IMR-90 (cell line): ENCODE results near the gene ARPC1A. TPM values are rescaled to one million over a fixed set of nuclear protein-coding genes. Genes with fewer than 3 reads are reported as not detected.
"Not testable (repeated sequence)": the region's sequence is repeated elsewhere in the genome, so short reads cannot be mapped to it uniquely, and the experiment has no call there.

Experiments
- ATAC-seq: fragments of 200-7000 bp; cut with Tn5 transposase; 2 replicates; pipeline ENCODE4 v1.9.1; 2020; ENCODE audit warnings: low read depth, mild to moderate bottlenecking, moderate library complexity
- BruUV-seq: library from RNA; stranded (reverse); fragments of 400-500 nt; replicated peaks from 2 replicates; lab custom pipeline; 2021; lab: Mats Ljungman, UMichigan
- CTCF ChIA-PET: fragments of 300-600 bp; formaldehyde crosslinking; extraction: SDS; loops from one replicate; lab custom pipeline; 2021; ENCODE audit warnings: antibody characterized with exemption; lab: Yijun Ruan, JAX
- POLR2A ChIA-PET: fragments of 300-600 bp; sonication (Branson Sonifier 250); formaldehyde crosslinking; loops from one replicate; lab custom pipeline; 2022; ENCODE audit warnings: antibody characterized with exemption; ENCODE audit not compliant: unreplicated experiment; lab: Charles Lee
- DNase-seq: peaks from one replicate; pipeline ENCODE4 v3.0.0; 2013
- H2AFZ ChIP-seq: replicated peaks from 2 replicates; pipeline ENCODE3; 2013; ENCODE audit warnings: low read length, mild to moderate bottlenecking; ENCODE audit not compliant: poor library complexity
- H2AK5ac ChIP-seq: 2 replicates; pipeline ENCODE4 v1.6.1; 2013; ENCODE audit warnings: low read depth, low read length, inconsistent platforms
- H2AK9ac ChIP-seq: replicated peaks from 2 replicates; pipeline ENCODE3; 2013; ENCODE audit warnings: mild to moderate bottlenecking, low read depth, low read length, moderate library complexity; ENCODE audit not compliant: poor library complexity
- H2BK120ac ChIP-seq: 2 replicates; pipeline ENCODE4 v1.6.1; 2013; ENCODE audit warnings: low read depth, low read length, inconsistent platforms
- H2BK15ac ChIP-seq: 3 replicates; pipeline ENCODE4 v1.6.1; 2013; ENCODE audit warnings: low read depth, low read length, inconsistent platforms
- H2BK20ac ChIP-seq: 2 replicates; pipeline ENCODE4 v1.6.1; 2013; ENCODE audit warnings: low read depth, mild to moderate bottlenecking, inconsistent platforms, low read length, moderate library complexity
- H2BK5ac ChIP-seq: 2 replicates; pipeline ENCODE4 v1.6.1; 2013; ENCODE audit warnings: mild to moderate bottlenecking, low read depth, low read length, inconsistent platforms; ENCODE audit not compliant: poor library complexity, severe bottlenecking
- H3K14ac ChIP-seq: replicated peaks from 2 replicates; pipeline ENCODE4 v1.6.1; 2013; ENCODE audit warnings: low read depth, low read length, inconsistent platforms
- H3K18ac ChIP-seq: 2 replicates; pipeline ENCODE4 v1.6.1; 2013; ENCODE audit warnings: low read depth, low read length, control low read depth
- H3K23ac ChIP-seq: 2 replicates; pipeline ENCODE4 v1.6.1; 2013; ENCODE audit warnings: low read depth, low read length, inconsistent platforms
- H3K27ac ChIP-seq: 2 replicates; pipeline ENCODE4 v1.5.1; 2013; ENCODE audit warnings: mild to moderate bottlenecking, control low read depth, low read length; ENCODE audit not compliant: insufficient read depth
- H3K27me3 ChIP-seq: 2 replicates; pipeline ENCODE4 v1.6.1; 2013; ENCODE audit warnings: low read length; ENCODE audit not compliant: control insufficient read depth, insufficient read depth
- H3K36me3 ChIP-seq: 2 replicates; pipeline ENCODE4 v1.6.1; 2013; ENCODE audit warnings: low read length, mixed read lengths; ENCODE audit not compliant: control insufficient read depth, insufficient read depth
- H3K4ac ChIP-seq: 2 replicates; pipeline ENCODE4 v1.6.1; 2013; ENCODE audit warnings: low read depth, low read length, inconsistent platforms
- H3K4me1 ChIP-seq: 2 replicates; pipeline ENCODE4 v1.6.1; 2013; ENCODE audit warnings: low read length, mixed read lengths; ENCODE audit not compliant: control insufficient read depth, insufficient read depth
- H3K4me2 ChIP-seq: 2 replicates; pipeline ENCODE4 v1.6.1; 2013; ENCODE audit warnings: low read depth, mild to moderate bottlenecking, control low read depth, low read length, moderate library complexity
- H3K4me3 ChIP-seq: 2 replicates; pipeline ENCODE4 v1.5.1; 2013; ENCODE audit warnings: low read depth, mild to moderate bottlenecking, control low read depth, low read length, moderate library complexity; ENCODE audit not compliant: insufficient read depth
- H3K56ac ChIP-seq: 2 replicates; pipeline ENCODE4 v1.6.1; 2013; ENCODE audit warnings: low read length, inconsistent platforms; ENCODE audit not compliant: insufficient read depth; ENCODE audit errors: extremely low read depth
- H3K79me1 ChIP-seq, 2 experiments: 2 replicates each; pipeline ENCODE4 v1.6.1; 2013; ENCODE audit warnings: low read length in 2 of 2, inconsistent platforms in 1 of 2, low read depth in 1 of 2
- H3K9ac ChIP-seq: 2 replicates; pipeline ENCODE4 v1.6.1; 2013; ENCODE audit warnings: low read depth, low read length, control low read depth
- H3K9me1 ChIP-seq: 2 replicates; pipeline ENCODE4 v1.6.1; 2013; ENCODE audit warnings: low read length, inconsistent platforms; ENCODE audit not compliant: insufficient read depth
- H3K9me3 ChIP-seq: 2 replicates; pipeline ENCODE4 v1.6.1; 2013; ENCODE audit warnings: low read length; ENCODE audit not compliant: control insufficient read depth, insufficient read depth
- H4K20me1 ChIP-seq: 2 replicates; pipeline ENCODE4 v1.6.1; 2013; ENCODE audit warnings: low read length, inconsistent platforms; ENCODE audit not compliant: insufficient read depth
- H4K5ac ChIP-seq: 2 replicates; pipeline ENCODE4 v1.6.1; 2013; ENCODE audit warnings: mild to moderate bottlenecking, low read depth, low read length, control low read depth
- H4K8ac ChIP-seq, 2 experiments: 2 replicates each; pipeline ENCODE4 v1.6.1; 2013; ENCODE audit warnings: low read depth in 2 of 2, low read length in 2 of 2, control low read depth in 1 of 2, inconsistent platforms in 1 of 2
- H4K91ac ChIP-seq: 2 replicates; pipeline ENCODE4 v1.6.1; 2013; ENCODE audit warnings: low read depth, low read length, inconsistent platforms; ENCODE audit not compliant: insufficient read depth
- WGBS, 2 experiments: methylation state at CpG; one replicate each; pipeline versions ENCODE4 v1.1.5 to v1.1.7; 2013; ENCODE audit warnings: missing lambda C conversion rate in 2 of 2; ENCODE audit not compliant: insufficient read length in 1 of 2; ENCODE audit errors: extremely low coverage in 2 of 2; 5-methylcytosine and 5-hydroxymethylcytosine counted together
- dilution Hi-C: fragments of 300-500 bp; cut with HindIII; formaldehyde crosslinking; loops from one replicate; pipeline ENCODE4 v1.14.3; 2018; ENCODE audit warnings: low sequenced_read_pairs; ENCODE audit not compliant: unreplicated experiment
- in situ Hi-C: fragments of 300-500 bp; cut with MboI; formaldehyde crosslinking; loops from 3 replicates; pipeline ENCODE4 v1.14.3; 2019; ENCODE audit warnings: low sequenced_read_pairs, inconsistent platforms, mixed read lengths
- intact Hi-C: fragments of 100-400 bp; cut with micrococcal nuclease; formaldehyde crosslinking; loops from 2 replicates; pipeline ENCODE4 v1.10.0; 2022
- polyA plus RNA-seq, 3 experiments: library from polyadenylated mRNA; depleted of rRNA; stranded (reverse); fragments of >200 nt; gene quantifications; 2 replicates each; pipeline ENCODE4 v1.2.3, GENCODE V29; 2012; ENCODE audit warnings: low replicate concordance in 1 of 3
- total RNA-seq: library from RNA; depleted of rRNA; stranded (reverse); fragments of >200 nt; gene quantifications from 2 replicates; pipeline ENCODE4 v1.2.3, GENCODE V29; 2012

The ARPC1A gene
- total and polyA plus RNA-seq, 2 of the 4 experiments (the other 2 are of a cell fraction): 253 to 327 TPM

DNA sequence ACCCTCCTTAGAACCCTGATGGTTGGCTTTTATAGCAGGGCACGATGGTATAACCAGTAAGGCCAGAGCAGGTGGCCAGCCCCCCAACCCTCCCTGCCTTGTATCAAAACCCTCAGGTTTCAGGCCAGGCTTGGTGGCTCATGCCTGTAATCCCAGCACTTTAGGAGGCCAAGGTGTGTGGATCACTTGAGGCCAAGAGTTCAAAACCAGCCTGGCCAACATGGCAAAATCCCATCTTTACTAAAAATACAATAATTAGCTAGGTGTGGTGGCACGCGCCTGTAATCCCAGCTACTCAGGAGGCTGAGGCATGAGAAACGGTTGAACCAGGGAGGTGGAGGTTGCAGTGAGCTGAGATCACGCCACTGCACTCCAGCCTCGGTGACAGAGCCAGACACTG is 3.0 kb upstream of the ARPC1A start:
- H2BK5ac ChIP-seq, H4K5ac ChIP-seq, H3K9ac ChIP-seq, DNase-seq, H4K8ac ChIP-seq, H4K91ac ChIP-seq, BruUV-seq, dilution Hi-C loops, H2AK9ac ChIP-seq, H3K23ac ChIP-seq, H2AFZ ChIP-seq, H2BK15ac ChIP-seq, H2AK5ac ChIP-seq, H3K9me1 ChIP-seq, in situ Hi-C loops, H3K56ac ChIP-seq, H3K27me3 ChIP-seq, ATAC-seq, CTCF ChIA-PET, H3K4me1 ChIP-seq, H3K36me3 ChIP-seq, H3K4me3 ChIP-seq, H3K4me2 ChIP-seq, H2BK20ac ChIP-seq, POLR2A ChIA-PET, intact Hi-C loops, H3K14ac ChIP-seq, H3K9me3 ChIP-seq, H3K4ac ChIP-seq, H3K18ac ChIP-seq, H4K20me1 ChIP-seq, H3K27ac ChIP-seq, H2BK120ac ChIP-seq: not testable (repeated sequence)
- 70% methylated on average over 2 of the region's 6 CpGs; no CpG with 5 or more reads in 1 of the 2 experiments for WGBS, 2 experiments
- H3K79me1 ChIP-seq: peaks cover 9 to 22% of the 10 kb centered on the region in 2 experiments; a peak in 3 of 4 replicates
